KMS-11 (cell line): Measurements from ENCODE around the gene TCTN3.

Experiments
- H2AFZ ChIP-seq: fragments of 200-600 bp; sonication (generic); 2 replicates; pipeline ENCODE4 v1.6.1; 2016; ENCODE audit warnings: antibody characterized with exemption, mixed run types, low read depth
- H3K27ac ChIP-seq: fragments of 200-600 bp; sonication (generic); 2 replicates; pipeline ENCODE4 v1.6.1; 2016; ENCODE audit warnings: mild to moderate bottlenecking, mixed run types
- H3K27me3 ChIP-seq: fragments of 200-600 bp; sonication (generic); 2 replicates; pipeline ENCODE4 v1.6.1; 2017; ENCODE audit warnings: mild to moderate bottlenecking, low read depth, mixed run types, moderate library complexity; ENCODE audit not compliant: insufficient read depth
- H3K36me3 ChIP-seq: fragments of 200-600 bp; sonication (generic); 2 replicates; pipeline ENCODE4 v1.6.1; 2017; ENCODE audit warnings: mild to moderate bottlenecking, mixed run types; ENCODE audit not compliant: insufficient read depth
- H3K4me1 ChIP-seq: fragments of 200-600 bp; sonication (generic); 2 replicates; pipeline ENCODE4 v1.6.1; 2016; ENCODE audit warnings: mild to moderate bottlenecking, low read depth, mixed run types; ENCODE audit not compliant: poor library complexity, severe bottlenecking
- H3K4me2 ChIP-seq: fragments of 200-600 bp; sonication (generic); 2 replicates; pipeline ENCODE4 v1.7.0; 2016; ENCODE audit warnings: mild to moderate bottlenecking, mixed run types
- H3K4me3 ChIP-seq: fragments of 200-600 bp; sonication (generic); IDR thresholded peaks from 2 replicates; pipeline ENCODE4 v1.6.1; 2017; ENCODE audit warnings: low read depth, low read length, mixed read lengths; ENCODE audit not compliant: insufficient read depth
- H3K79me2 ChIP-seq: fragments of 200-600 bp; sonication (generic); 2 replicates; pipeline ENCODE4 v1.6.1; 2016; ENCODE audit warnings: low read depth, mixed run types; ENCODE audit not compliant: insufficient read depth
- H3K9ac ChIP-seq: fragments of 200-600 bp; sonication (generic); 2 replicates; pipeline ENCODE4 v1.6.1; 2016; ENCODE audit warnings: mild to moderate bottlenecking, mixed run types
- H4K20me1 ChIP-seq: fragments of 200-600 bp; sonication (generic); 2 replicates; pipeline ENCODE4 v1.6.1; 2016; ENCODE audit warnings: mild to moderate bottlenecking, mixed run types; ENCODE audit not compliant: insufficient read depth
- CTCF ChIP-seq: fragments of 200-600 bp; sonication (generic); conservative IDR thresholded peaks from 2 replicates; pipeline ENCODE4 v1.6.1; 2017; ENCODE audit warnings: low read depth, mild to moderate bottlenecking, antibody characterized with exemption, low read length, moderate library complexity, mixed read lengths

The TCTN3 gene

GRCh38 chr10:95693071-95693667, 558 bp downstream of the TCTN3 start:
- Histone ChIP-seq H3K4me1 (peaks cover 19% of the 10 kb centered on the region), H2AFZ (peak overlapping the region; percentile 64), H3K79me2 (peaks cover 19% of the 10 kb centered on the region; the same call in 1 of the 2 replicates), H3K36me3 (no peaks in the 10 kb centered on the region; the same call in 1 of the 2 replicates), H4K20me1 (no peaks in the 10 kb centered on the region), H3K27ac (peak overlapping the region; percentile 65), H3K4me3 (no peak overlapping the region), H3K27me3 (no peaks in the 10 kb centered on the region), H3K9ac (peak overlapping the region; percentile 81), H3K4me2 (peak overlapping the region; percentile 54)
- no peak for TF ChIP-seq CTCF

- H3K4me2 ChIP-seq: no peak overlapping the region
- no peak for TF ChIP-seq CTCF
- no peak overlapping the region for H3K9ac ChIP-seq
- H3K4me3 ChIP-seq: no peak overlapping the region
- H4K20me1 ChIP-seq: no peaks in the 10 kb centered on the region
- no peak overlapping the region for H3K27ac ChIP-seq
- H3K27me3 ChIP-seq: no peaks in the 10 kb centered on the region
- no peak overlapping the region for H2AFZ ChIP-seq
- no peaks in the 10 kb centered on the region; the same call in 1 of the 2 replicates for H3K36me3 ChIP-seq
- H3K79me2 ChIP-seq: peaks cover 19% of the 10 kb centered on the region; the same call in 1 of the 2 replicates
- H3K4me1 ChIP-seq: peaks cover 19% of the 10 kb centered on the region
These were observed 2.4 kb downstream of the TCTN3 start for GRCh38 chr10:95691281-95691680.

GRCh38 chr10:95688648-95689047, 5.1 kb downstream of the TCTN3 start:
- Histone ChIP-seq H3K4me2 (no peak overlapping the region), H3K4me1 (peaks cover 15% of the 10 kb centered on the region), H2AFZ (no peak overlapping the region), H3K79me2 (peaks cover 19% of the 10 kb centered on the region; the same call in 1 of the 2 replicates), H3K27me3 (no peaks in the 10 kb centered on the region), H3K4me3 (no peak overlapping the region), H3K36me3 (no peaks in the 10 kb centered on the region; the same call in 1 of the 2 replicates), H4K20me1 (no peaks in the 10 kb centered on the region), H3K9ac (no peak overlapping the region), H3K27ac (no peak overlapping the region)
- no peak for TF ChIP-seq CTCF

GRCh38 chr10:95683966-95684365, 9.8 kb downstream of the TCTN3 start:
- Histone ChIP-seq H3K36me3 (no peaks in the 10 kb centered on the region), H3K4me1 (no peaks in the 10 kb centered on the region), H3K27ac (no peak overlapping the region), H3K27me3 (no peaks in the 10 kb centered on the region), H3K4me2 (no peak overlapping the region), H3K79me2 (no peaks in the 10 kb centered on the region), H3K4me3 (no peak overlapping the region), H3K9ac (no peak overlapping the region), H4K20me1 (no peaks in the 10 kb centered on the region), H2AFZ (no peak overlapping the region)
- no peak for TF ChIP-seq CTCF
